HG03025 (cell line): ENCODE measurements around the gene HDGFL3.

Experiments
- ATAC-seq: cut with Tn5 transposase; IDR thresholded peaks from one replicate; pipeline ENCODE4 v1.9.1; 2021; ENCODE audit warnings: mild to moderate bottlenecking, moderate library complexity; ENCODE audit not compliant: unreplicated experiment, low FRiP score

Gene HDGFL3

GRCh38 chr15:83132861-83133523 is 74.6 kb downstream of the HDGFL3 start:
- no peak for ATAC-seq

GRCh38 chr15:83129791-83130190 is 77.8 kb downstream of the HDGFL3 start:
- no peak for ATAC-seq

GRCh38 chr15:83127547-83128150 is 80.0 kb downstream of the HDGFL3 start:
- no peak for ATAC-seq

GRCh38 chr15:83123529-83123928 is 84.1 kb downstream of the HDGFL3 start:
- ATAC-seq, result no peak

GRCh38 chr15:83119968-83120581 is 87.5 kb downstream of the HDGFL3 start:
- no peak for ATAC-seq

- ATAC-seq, result no peak
Measured at GRCh38 chr15:83118968-83119367, 88.7 kb downstream of the HDGFL3 start.

GRCh38 chr15:83118291-83118827 is 89.3 kb downstream of the HDGFL3 start:
- no peak for ATAC-seq

GRCh38 chr15:83115831-83116565 is 91.6 kb downstream of the HDGFL3 start:
- no peak for ATAC-seq

- no peak for ATAC-seq
Measured at GRCh38 chr15:83115410-83115809, 92.2 kb downstream of the HDGFL3 start.

- ATAC-seq, result no peak
Measured at GRCh38 chr15:83114856-83115255, 92.8 kb downstream of the HDGFL3 start.

- ATAC-seq, result no peak
Measured at GRCh38 chr15:83113881-83114674, 93.5 kb downstream of the HDGFL3 start.

- ATAC-seq, result no peak
Measured at GRCh38 chr15:83112956-83113299, 94.7 kb downstream of the HDGFL3 start.

GRCh38 chr15:83112233-83112955 is 95.2 kb downstream of the HDGFL3 start:
- ATAC-seq, result no peak

- ATAC-seq, result no peak
Measured at GRCh38 chr15:83111149-83111548, 96.5 kb downstream of the HDGFL3 start.

- no peak for ATAC-seq
Measured at GRCh38 chr15:83110381-83110780, 97.2 kb downstream of the HDGFL3 start.

- no peak for ATAC-seq
Measured at GRCh38 chr15:83109532-83109931, 98.1 kb downstream of the HDGFL3 start.

- no peak for ATAC-seq
Measured at GRCh38 chr15:83108266-83109219, 99.1 kb downstream of the HDGFL3 start.

GRCh38 chr15:83107841-83108181 is 99.8 kb downstream of the HDGFL3 start:
- no peak for ATAC-seq
